Neural cell (in vitro differentiated cells): Measurements from ENCODE around the gene RAPGEF2. TPM values are rescaled to one million over a fixed set of nuclear protein-coding genes. Genes with fewer than 3 reads are reported as not detected.

Experiments used
- H2AFZ ChIP-seq: fragments of 200-600, 300-800 bp; sonication (generic), shearing (Covaris generic); 2 replicates; pipeline ENCODE4 v1.6.0; 2014; ENCODE audit warnings: low read depth, mild to moderate bottlenecking, antibody characterized with exemption, low read length, moderate library complexity
- H3F3A ChIP-seq: fragments of 200-600 bp; shearing (Covaris generic); 2 replicates; pipeline ENCODE4 v1.6.1; 2016; ENCODE audit warnings: mild to moderate bottlenecking, moderate library complexity, mixed read lengths, antibody characterized with exemption, low read length; ENCODE audit not compliant: insufficient read depth, poor library complexity, severe bottlenecking
- H3K27ac ChIP-seq: fragments of 200-600, 300-800 bp; sonication (generic), shearing (Covaris generic); 2 replicates; pipeline ENCODE4 v1.5.1; 2014; ENCODE audit warnings: mild to moderate bottlenecking, low read length, moderate library complexity
- H3K27me3 ChIP-seq: fragments of 300-800, 200-600 bp; sonication (generic), shearing (Covaris generic); 2 replicates; pipeline ENCODE4 v1.6.0; 2014; ENCODE audit warnings: mild to moderate bottlenecking, low read depth, low read length, moderate library complexity; ENCODE audit not compliant: insufficient read depth
- H3K36me3 ChIP-seq: fragments of 300-800, 200-600 bp; sonication (generic), shearing (Covaris generic); 2 replicates; pipeline ENCODE4 v1.5.1; 2014; ENCODE audit warnings: mild to moderate bottlenecking, antibody characterized with exemption, low read length, moderate library complexity; ENCODE audit not compliant: insufficient read depth
- H3K4me2 ChIP-seq: fragments of 300-800, 200-600 bp; sonication (generic), shearing (Covaris generic); 2 replicates; pipeline ENCODE4 v1.6.0; 2014; ENCODE audit warnings: mild to moderate bottlenecking, low read length
- H3K4me3 ChIP-seq: fragments of 300-800, 200-600 bp; sonication (generic), shearing (Covaris generic); 2 replicates; pipeline ENCODE4 v1.5.1; 2014; ENCODE audit warnings: mild to moderate bottlenecking, low read length, moderate library complexity
- H3K79me2 ChIP-seq: fragments of 200-600 bp; shearing (Covaris generic); replicated peaks from 2 replicates; pipeline ENCODE4 v1.6.0; 2014; ENCODE audit warnings: mild to moderate bottlenecking, low read length, moderate library complexity; ENCODE audit not compliant: insufficient read depth
- H3K9ac ChIP-seq: fragments of 300-800, 200-600 bp; sonication (generic), shearing (Covaris generic); 2 replicates; pipeline ENCODE4 v1.6.1; 2016; ENCODE audit warnings: mild to moderate bottlenecking, low read length, mixed read lengths
- H3K9me2 ChIP-seq: fragments of 200-600 bp; shearing (Covaris generic); 2 replicates; pipeline ENCODE4 v1.6.1; 2016; ENCODE audit warnings: mild to moderate bottlenecking, low read length, mixed read lengths; ENCODE audit not compliant: insufficient read depth
- H3K9me3 ChIP-seq: fragments of 200-600, 300-800 bp; sonication (generic), shearing (Covaris generic); 2 replicates; pipeline ENCODE4 v1.6.1; 2016; ENCODE audit warnings: mild to moderate bottlenecking, mixed run types, low read length, moderate library complexity, mixed read lengths
- H4K20me1 ChIP-seq: fragments of 200-600 bp; shearing (Covaris generic); 2 replicates; pipeline ENCODE4 v1.6.1; 2016; ENCODE audit warnings: mild to moderate bottlenecking, mixed run types; ENCODE audit not compliant: insufficient read depth
- EP300 ChIP-seq: fragments of 450-650 bp; conservative IDR thresholded peaks from 2 replicates; pipeline ENCODE4 v1.6.1; 2014; ENCODE audit warnings: antibody characterized with exemption, mild to moderate bottlenecking, moderate library complexity; ENCODE audit not compliant: poor library complexity, severe bottlenecking
- EZH2 ChIP-seq: fragments of 200-600, 300-800 bp; shearing (Covaris generic), sonication (generic); IDR thresholded peaks from 2 replicates; pipeline ENCODE4 v1.6.1; 2014; ENCODE audit warnings: antibody characterized with exemption, low read length, borderline replicate concordance, mild to moderate bottlenecking; ENCODE audit not compliant: insufficient read depth, poor library complexity, severe bottlenecking
- MXI1 ChIP-seq: fragments of 450-650 bp; conservative IDR thresholded peaks from 2 replicates; pipeline ENCODE4 v1.6.1; 2014; ENCODE audit warnings: antibody characterized with exemption, mild to moderate bottlenecking; ENCODE audit not compliant: poor library complexity, severe bottlenecking
- POLR2AphosphoS5 ChIP-seq: IDR thresholded peaks from 2 replicates; pipeline ENCODE4 v1.6.1; 2012
- RAD21 ChIP-seq: fragments of 450-650 bp; conservative IDR thresholded peaks from 2 replicates; pipeline ENCODE4 v1.6.1; 2014; ENCODE audit warnings: antibody characterized with exemption, mild to moderate bottlenecking, moderate library complexity
- SMC3 ChIP-seq: fragments of 450-650 bp; conservative IDR thresholded peaks from 2 replicates; pipeline ENCODE4 v1.6.1; 2014; ENCODE audit warnings: antibody characterized with exemption, mild to moderate bottlenecking, moderate library complexity; ENCODE audit not compliant: poor library complexity
- TAF1 ChIP-seq: IDR thresholded peaks from 2 replicates; pipeline ENCODE4 v1.6.1; 2012; ENCODE audit warnings: low read depth
- polyA plus RNA-seq: library from polyadenylated mRNA; depleted of rRNA; stranded (reverse); fragments of >200 nt; gene quantifications from 2 replicates; pipeline ENCODE4 v1.2.3, GENCODE V29; 2014
- TF ChIP-seq, protein P1 (sequence below): IDR thresholded peaks from 2 replicates; pipeline ENCODE4 v1.6.1; 2012; ENCODE audit warnings: borderline replicate concordance
- TF ChIP-seq, protein P2 (sequence below): fragments of 450-650 bp; IDR thresholded peaks from 2 replicates; pipeline ENCODE4 v1.5.1; 2014; ENCODE audit warnings: antibody characterized with exemption, mild to moderate bottlenecking, moderate library complexity; ENCODE audit not compliant: poor library complexity, severe bottlenecking

Gene RAPGEF2
- polyA plus RNA-seq, 1 donor from 2014 or later = 134 TPM

- TF ChIP-seq MXI1 (no peak), EZH2 (no peak)
- no peak overlapping the region for H3K27ac ChIP-seq
- H2AFZ ChIP-seq = no peak overlapping the region
- no peak overlapping the region for H3K4me3 ChIP-seq
- peaks cover 95% of the 10 kb centered on the region for H3K79me2 ChIP-seq
- H3K9ac ChIP-seq = no peak overlapping the region
- peaks cover 29% of the 10 kb centered on the region for H4K20me1 ChIP-seq
- H3K36me3 ChIP-seq = no peaks in the 10 kb centered on the region
- no peak overlapping the region for H3K4me2 ChIP-seq
- H3F3A ChIP-seq = peaks cover 4% of the 10 kb centered on the region
- H3K9me3 ChIP-seq = no peaks in the 10 kb centered on the region
- no peaks in the 10 kb centered on the region for H3K9me2 ChIP-seq
- H3K27me3 ChIP-seq = no peaks in the 10 kb centered on the region
Measured at GRCh38 chr4:159227378-159227777, 124.5 kb downstream of the RAPGEF2 start.

GRCh38 chr4:159227984-159228383 is 125.1 kb downstream of the RAPGEF2 start:
- Histone ChIP-seq H3F3A (peaks cover 5% of the 10 kb centered on the region), H3K9ac (no peak overlapping the region), H3K27me3 (no peaks in the 10 kb centered on the region), H3K4me3 (no peak overlapping the region), H3K27ac (no peak overlapping the region), H3K9me2 (no peaks in the 10 kb centered on the region), H3K4me2 (no peak overlapping the region), H3K9me3 (no peaks in the 10 kb centered on the region), H3K79me2 (peaks cover 99% of the 10 kb centered on the region), H4K20me1 (peaks cover 32% of the 10 kb centered on the region), H2AFZ (no peak overlapping the region), H3K36me3 (no peaks in the 10 kb centered on the region)
- TF ChIP-seq TAF1 (no peak), EZH2 (no peak), SMC3 (no peak), MXI1 (no peak), EP300 (no peak), RAD21 (no peak), POLR2AphosphoS5 (no peak)
- TF ChIP-seq, protein P1, sequence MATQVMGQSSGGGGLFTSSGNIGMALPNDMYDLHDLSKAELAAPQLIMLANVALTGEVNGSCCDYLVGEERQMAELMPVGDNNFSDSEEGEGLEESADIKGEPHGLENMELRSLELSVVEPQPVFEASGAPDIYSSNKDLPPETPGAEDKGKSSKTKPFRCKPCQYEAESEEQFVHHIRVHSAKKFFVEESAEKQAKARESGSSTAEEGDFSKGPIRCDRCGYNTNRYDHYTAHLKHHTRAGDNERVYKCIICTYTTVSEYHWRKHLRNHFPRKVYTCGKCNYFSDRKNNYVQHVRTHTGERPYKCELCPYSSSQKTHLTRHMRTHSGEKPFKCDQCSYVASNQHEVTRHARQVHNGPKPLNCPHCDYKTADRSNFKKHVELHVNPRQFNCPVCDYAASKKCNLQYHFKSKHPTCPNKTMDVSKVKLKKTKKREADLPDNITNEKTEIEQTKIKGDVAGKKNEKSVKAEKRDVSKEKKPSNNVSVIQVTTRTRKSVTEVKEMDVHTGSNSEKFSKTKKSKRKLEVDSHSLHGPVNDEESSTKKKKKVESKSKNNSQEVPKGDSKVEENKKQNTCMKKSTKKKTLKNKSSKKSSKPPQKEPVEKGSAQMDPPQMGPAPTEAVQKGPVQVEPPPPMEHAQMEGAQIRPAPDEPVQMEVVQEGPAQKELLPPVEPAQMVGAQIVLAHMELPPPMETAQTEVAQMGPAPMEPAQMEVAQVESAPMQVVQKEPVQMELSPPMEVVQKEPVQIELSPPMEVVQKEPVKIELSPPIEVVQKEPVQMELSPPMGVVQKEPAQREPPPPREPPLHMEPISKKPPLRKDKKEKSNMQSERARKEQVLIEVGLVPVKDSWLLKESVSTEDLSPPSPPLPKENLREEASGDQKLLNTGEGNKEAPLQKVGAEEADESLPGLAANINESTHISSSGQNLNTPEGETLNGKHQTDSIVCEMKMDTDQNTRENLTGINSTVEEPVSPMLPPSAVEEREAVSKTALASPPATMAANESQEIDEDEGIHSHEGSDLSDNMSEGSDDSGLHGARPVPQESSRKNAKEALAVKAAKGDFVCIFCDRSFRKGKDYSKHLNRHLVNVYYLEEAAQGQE = no peak
- TF ChIP-seq, protein P2, sequence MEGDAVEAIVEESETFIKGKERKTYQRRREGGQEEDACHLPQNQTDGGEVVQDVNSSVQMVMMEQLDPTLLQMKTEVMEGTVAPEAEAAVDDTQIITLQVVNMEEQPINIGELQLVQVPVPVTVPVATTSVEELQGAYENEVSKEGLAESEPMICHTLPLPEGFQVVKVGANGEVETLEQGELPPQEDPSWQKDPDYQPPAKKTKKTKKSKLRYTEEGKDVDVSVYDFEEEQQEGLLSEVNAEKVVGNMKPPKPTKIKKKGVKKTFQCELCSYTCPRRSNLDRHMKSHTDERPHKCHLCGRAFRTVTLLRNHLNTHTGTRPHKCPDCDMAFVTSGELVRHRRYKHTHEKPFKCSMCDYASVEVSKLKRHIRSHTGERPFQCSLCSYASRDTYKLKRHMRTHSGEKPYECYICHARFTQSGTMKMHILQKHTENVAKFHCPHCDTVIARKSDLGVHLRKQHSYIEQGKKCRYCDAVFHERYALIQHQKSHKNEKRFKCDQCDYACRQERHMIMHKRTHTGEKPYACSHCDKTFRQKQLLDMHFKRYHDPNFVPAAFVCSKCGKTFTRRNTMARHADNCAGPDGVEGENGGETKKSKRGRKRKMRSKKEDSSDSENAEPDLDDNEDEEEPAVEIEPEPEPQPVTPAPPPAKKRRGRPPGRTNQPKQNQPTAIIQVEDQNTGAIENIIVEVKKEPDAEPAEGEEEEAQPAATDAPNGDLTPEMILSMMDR = no peak

DNA sequence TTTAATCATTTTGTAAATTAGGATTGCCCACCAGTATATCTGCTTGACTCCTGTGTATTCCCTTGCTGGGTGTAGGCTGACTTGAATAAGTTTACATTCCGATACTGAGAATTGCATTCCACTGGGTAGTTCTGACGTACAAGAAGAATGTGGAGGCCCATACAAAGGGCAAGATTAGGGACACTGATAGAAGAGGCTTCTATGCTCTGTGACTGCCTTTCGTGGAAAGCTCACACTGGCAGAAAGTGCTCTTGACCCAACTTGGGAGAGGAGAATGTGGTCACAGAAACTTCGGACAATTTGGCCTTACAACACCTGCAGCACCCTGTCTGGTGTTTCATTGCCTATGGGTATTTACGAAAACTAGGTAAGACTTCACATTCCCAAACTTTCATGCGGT is 126.3 kb downstream of the RAPGEF2 start:
- Histone ChIP-seq H3K9me3 (no peaks in the 10 kb centered on the region), H2AFZ (no peak overlapping the region), H3K36me3 (no peaks in the 10 kb centered on the region), H4K20me1 (peaks cover 31% of the 10 kb centered on the region), H3K4me3 (no peak overlapping the region), H3K9ac (no peak overlapping the region), H3K27me3 (no peaks in the 10 kb centered on the region), H3K9me2 (no peaks in the 10 kb centered on the region), H3K79me2 (peaks cover 99% of the 10 kb centered on the region), H3F3A (peaks cover 6% of the 10 kb centered on the region), H3K27ac (no peak overlapping the region), H3K4me2 (no peak overlapping the region)
- TF ChIP-seq POLR2AphosphoS5 = no peak
- TF ChIP-seq, protein P1 = no peak
- TF ChIP-seq, protein P2 = no peak
- TF ChIP-seq SMC3 = no peak
- no peak for TF ChIP-seq TAF1
- TF ChIP-seq EP300 = no peak
- no peak for TF ChIP-seq EZH2
